HG03442 (cell line): Measurements from ENCODE around the gene CD109.

ENCODE experiments used
- ATAC-seq: cut with Tn5 transposase; IDR thresholded peaks from one replicate; pipeline ENCODE4 v1.9.1; 2021; ENCODE audit warnings: mild to moderate bottlenecking, moderate library complexity; ENCODE audit not compliant: unreplicated experiment

CD109 gene

DNA sequence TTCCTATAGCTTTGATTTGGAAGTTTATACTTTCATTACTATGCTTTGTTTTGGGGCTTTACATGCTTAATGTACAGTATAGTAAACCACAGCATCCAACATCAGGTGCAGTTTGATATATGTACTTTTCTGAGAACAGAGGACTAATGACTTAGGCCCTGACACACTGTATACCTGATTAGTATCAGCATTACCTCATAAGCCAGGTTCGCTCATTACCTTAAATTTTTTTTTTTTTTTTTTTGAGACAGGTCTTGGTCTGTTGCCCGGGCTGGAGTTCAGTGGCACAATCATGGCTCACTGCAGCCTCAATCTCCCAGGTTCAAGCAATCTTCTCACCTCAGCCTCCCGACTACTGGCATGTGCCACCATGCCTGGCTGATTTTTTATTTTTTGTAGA lies 28.4 kb downstream of the CD109 start:
- no peak for ATAC-seq

- ATAC-seq: peak; percentile 32
Measured at GRCh38 chr6:73725192-73725591, 29.2 kb downstream of the CD109 start.

- no peak for ATAC-seq
Measured at GRCh38 chr6:73727114-73727513, 31.1 kb downstream of the CD109 start.

DNA sequence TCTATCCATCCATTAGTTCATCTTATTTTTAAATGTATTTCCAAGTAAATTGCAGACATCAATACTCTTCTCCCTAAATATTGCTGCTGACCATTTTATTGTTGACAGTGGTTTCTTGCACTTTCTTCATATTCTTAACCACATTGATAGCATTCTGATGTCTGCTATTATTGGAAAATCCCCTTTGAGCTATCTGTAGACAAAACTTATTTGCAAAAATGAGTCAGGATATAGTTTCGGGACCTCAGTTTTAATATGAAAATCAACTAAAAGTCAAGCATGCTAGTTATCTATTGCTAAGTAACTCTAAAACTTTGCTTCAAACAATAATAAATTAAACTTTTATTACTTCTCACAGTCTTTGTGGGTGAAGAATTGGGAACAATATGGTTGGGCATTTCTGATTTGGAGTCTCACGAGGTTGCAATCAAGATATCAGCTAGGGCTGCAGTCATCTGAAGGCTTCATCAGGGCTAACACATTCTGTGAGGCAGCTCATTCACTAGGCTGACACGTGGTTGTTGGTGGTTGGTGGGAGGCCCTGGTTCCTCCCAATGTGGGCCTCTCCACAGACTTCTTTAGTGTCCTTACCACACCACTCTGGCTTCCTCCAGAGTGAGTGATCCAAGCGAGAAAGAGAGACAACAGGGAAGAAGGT lies 32.7 kb downstream of the CD109 start:
- peak; percentile 73 for ATAC-seq

DNA sequence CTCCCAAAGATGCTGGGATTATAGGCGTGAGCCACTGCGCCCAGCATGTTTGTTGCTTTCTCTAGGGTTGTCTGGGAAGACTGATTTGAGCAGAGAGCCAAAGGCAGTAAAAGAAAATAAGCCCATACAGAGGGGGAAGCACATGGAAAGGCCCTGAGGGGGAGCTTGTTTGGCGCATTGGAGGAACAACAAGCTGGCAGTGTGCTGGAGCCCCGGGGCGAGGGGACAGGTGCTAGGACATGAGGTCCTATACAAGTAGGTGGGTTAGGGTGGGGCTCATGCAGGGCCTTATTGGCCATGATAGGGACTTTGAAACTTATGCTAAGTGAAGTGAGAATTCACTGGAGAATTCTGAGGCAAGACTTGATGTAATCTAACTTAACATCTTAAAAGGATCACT lies 35.3 kb downstream of the CD109 start:
- no peak for ATAC-seq

- ATAC-seq: peak; percentile 68
Measured at GRCh38 chr6:73732845-73733675, 37.1 kb downstream of the CD109 start.

DNA sequence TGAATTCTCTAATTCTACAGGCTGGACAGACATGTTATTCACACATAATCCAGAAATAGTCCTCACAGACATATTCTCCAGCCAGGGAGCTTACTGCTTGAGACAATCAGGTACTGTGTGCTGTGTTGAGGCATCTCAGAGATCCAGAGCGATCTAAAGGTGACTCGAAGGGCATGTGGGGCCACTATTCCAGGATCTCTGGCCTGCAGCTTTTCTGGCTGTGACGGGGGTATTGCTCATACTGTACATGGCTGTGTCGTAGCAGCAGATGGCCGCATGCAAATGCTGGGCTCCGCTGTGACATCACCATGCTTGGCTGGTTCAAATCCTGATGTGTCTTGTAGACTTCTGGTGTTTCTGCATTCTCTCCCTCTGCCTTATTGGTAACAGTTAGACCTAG lies 37.8 kb downstream of the CD109 start:
- no peak for ATAC-seq

GRCh38 chr6:73734832-73735453 lies 38.9 kb downstream of the CD109 start:
- no peak for ATAC-seq

DNA sequence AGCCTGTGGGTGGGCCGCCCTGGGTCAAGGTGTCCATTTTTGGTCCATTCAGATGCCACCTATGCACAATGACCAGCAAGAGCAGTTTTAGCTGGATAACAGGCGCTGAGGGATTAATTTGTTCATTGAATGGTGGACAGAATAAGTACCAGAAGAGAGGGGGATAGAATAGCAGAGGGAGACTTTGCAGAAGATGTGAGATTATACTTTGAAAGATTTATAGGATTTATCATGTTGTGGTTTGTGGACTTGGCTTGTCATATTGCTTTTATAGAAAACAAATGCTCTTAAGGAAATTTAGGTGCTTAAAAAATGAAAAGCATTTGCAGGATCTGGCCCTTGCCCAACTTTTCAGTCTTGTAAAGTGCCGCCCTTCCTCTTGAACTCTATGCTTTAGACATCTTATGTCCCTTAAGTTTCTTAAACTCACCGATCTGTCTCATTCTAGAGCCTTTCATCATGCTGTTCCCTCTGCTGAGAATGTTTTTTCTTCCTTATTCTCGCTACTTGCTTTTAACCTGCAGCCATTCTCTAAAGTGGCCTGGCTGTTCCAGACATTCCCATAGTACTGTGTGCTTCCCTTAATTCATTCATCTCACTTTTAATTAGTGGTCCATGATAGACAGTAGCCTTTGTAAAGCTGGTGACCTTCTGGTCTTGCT lies 42.5 kb downstream of the CD109 start:
- no peak for ATAC-seq

- peak; percentile 75 for ATAC-seq
Measured at GRCh38 chr6:73739096-73739495, 43.1 kb downstream of the CD109 start.

DNA sequence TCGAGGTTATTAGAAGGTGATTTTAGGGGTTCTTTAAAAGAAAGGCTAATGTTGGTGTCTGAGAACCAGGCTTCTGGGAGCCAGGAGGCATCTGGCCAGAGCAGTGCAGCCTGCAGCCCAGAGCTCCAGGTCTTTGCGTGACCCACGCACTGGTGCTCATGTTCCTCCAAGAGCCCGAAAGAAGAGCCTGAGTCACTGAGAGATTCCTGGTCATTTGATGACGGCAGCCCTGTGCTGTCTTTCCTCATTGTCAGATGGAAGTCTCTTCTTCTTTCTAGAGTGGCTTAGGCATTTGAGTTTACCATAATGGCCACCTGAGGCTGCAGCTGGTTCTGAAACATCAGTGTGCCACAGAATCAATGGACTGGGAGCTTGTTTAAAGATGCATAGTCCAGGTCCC lies 46.4 kb downstream of the CD109 start:
- ATAC-seq: no peak

GRCh38 chr6:73743081-73743480 lies 47.1 kb downstream of the CD109 start:
- ATAC-seq: no peak

- ATAC-seq: no peak
Measured at GRCh38 chr6:73743556-73743955, 47.6 kb downstream of the CD109 start.

DNA sequence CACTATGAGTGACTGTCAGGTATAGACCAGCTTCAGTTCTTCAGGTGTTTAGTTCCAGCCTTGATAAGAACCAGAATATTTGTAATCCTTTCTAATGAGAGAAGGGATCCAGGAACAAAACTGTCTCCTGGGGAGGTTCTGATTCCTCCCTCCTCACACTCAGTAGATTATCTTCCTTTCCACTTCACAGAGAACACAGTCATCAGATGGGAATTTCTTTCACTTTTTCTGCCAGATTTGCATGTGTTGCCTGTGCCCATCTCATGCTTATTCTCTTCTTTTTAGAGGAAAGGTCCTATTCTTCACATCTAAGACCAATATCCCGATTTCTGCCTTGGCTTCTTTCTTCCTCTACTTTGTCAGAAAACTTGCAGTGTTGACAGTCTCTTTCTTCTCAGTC lies 50.8 kb downstream of the CD109 start:
- no peak for ATAC-seq

DNA sequence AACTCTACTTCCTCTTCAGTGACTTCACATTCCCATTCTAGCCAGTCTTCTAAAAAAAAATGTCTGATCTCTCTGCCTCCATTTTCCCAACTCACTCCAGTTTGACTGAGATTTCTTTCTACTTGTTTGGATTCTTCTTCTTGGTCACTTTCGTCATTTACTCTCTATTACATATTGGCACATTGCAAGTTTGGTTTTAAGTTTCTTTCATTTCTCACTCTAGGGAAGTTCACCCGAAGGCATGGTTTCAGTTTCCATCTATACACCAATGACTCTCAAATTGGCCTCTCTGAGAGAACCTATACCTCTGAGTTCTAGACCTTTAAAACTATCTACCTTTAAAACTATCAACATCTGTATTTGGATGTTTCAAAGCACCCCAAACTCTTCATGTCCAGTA lies 51.3 kb downstream of the CD109 start:
- ATAC-seq: peak; percentile 99

GRCh38 chr6:73752943-73753342 lies 56.9 kb downstream of the CD109 start:
- ATAC-seq: no peak

DNA sequence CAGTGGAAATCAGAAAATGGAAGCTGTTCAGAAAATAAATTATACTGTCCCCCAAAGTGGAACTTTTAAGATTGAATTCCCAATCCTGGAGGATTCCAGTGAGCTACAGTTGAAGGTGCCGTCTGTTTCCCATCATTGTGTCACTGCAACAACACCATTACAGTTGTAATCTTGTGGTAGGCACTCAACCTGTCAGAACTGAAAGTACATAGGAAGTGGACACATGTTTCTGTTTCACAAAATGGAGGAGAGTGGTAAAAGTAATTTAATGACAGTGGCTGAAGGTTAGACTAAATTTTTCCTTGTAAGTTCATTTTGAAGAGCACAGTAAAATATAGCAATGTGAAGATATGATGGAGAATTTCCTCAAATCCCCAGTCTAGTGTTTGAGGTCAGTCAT lies 70.0 kb downstream of the CD109 start:
- no peak for ATAC-seq

DNA sequence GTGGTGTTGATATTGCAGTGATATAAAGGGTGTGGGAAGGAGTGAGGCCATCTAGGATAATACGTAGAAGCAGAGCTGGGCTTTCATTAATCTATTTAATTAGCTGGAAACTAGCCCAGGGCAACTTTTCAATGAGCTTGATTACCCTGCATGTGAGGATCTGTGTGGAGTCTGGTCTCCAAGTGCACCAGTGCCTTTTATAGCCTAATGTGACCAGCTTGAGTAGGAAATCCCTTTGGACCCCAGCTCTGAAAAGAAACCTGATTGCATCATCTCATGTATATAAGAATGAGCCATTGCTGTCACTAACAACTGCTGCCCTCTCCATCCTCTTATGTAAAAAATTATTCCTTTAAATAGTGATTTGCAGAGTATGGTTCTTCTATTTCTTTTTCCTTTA lies 72.6 kb downstream of the CD109 start:
- ATAC-seq: no peak

DNA sequence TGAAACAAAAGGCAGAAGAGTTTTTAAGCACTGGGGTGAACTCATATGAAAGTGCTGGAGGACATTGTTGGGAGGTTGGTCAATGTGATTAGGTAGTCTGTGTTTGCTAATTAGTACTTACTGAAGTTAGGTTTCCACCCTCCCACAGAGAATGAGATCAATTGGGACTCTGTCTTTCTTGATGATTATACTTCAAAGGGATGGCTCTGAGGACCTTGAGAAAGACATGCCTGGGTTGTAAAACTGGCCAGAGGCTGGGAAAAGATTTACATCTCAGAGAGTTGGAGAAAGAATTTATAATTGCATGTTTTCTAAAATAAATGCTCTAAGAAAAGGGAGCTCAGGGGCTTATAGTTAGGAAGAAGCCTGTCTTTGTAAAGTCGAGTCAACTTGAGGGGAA lies 74.0 kb downstream of the CD109 start:
- ATAC-seq: no peak

DNA sequence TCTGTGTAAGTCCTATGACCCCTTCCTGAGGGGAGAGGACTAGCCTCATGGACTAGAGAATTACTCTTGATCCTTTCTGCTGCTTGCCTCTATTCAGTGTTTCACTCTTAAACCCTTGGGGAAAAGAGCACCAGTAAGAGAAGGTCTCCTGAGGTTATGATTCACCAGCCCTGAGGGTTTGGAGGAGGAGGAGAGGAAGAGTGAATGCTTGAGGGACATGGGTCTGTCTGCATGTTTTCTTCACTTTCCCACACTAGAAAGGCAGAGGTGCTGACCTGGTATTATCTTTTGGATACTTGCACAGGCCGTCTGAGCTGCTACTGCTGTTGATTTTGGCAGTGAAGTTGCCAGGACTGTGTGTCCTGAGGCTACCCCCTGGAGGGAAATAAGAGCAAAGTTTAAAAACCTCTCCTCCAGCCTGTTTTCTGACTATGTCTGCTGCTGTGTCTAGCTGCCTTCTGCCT lies 78.3 kb downstream of the CD109 start:
- peak; percentile 82 for ATAC-seq

DNA sequence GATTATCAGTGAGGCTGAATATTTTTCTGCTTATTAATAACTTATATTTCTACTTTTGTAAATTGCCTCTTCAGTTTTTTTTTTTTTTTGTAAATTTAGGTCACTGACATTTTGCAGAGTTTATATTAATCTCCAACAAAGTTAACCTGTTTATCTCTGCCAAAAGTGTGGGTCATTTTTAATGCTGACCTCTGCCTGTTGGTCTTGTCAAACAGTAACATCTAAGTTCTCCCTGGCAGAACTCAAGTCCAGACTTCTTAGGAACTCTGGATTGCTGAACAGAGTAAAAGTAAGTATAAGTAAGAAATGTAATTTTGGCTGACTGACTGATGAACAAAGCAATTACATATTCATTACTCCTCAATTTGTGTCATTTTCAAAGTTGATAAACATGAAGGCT lies 83.9 kb downstream of the CD109 start:
- ATAC-seq: no peak
